AG08396 (cell line): ENCODE data around the gene EVL.
"Not testable (repeated sequence)": the region's sequence is repeated elsewhere in the genome, so short reads cannot be mapped to it uniquely, and the experiment has no call there.

Experiments used
- DNase-seq: peaks from one replicate; pipeline ENCODE4 v3.0.0; 2012; ENCODE audit warnings: low spot score, mixed read lengths

Gene EVL

GRCh38 chr14:100147181-100147631, 82.0 kb downstream of the EVL start:
- DNase-seq: no peak

GRCh38 chr14:100147691-100148464, 82.7 kb downstream of the EVL start:
- DNase-seq: no peak

- DNase-seq: no peak
These were observed 83.9 kb downstream of the EVL start for GRCh38 chr14:100148837-100149731.

GRCh38 chr14:100149851-100150611, 84.8 kb downstream of the EVL start:
- DNase-seq: no peak

- DNase-seq: no peak
These were observed 85.8 kb downstream of the EVL start for GRCh38 chr14:100150932-100151587.

- no peak for DNase-seq
These were observed 86.9 kb downstream of the EVL start for GRCh38 chr14:100152091-100152490.

- no peak for DNase-seq
These were observed 88.3 kb downstream of the EVL start for GRCh38 chr14:100153560-100153959.

- peak; percentile 49 for DNase-seq
These were observed 89.9 kb downstream of the EVL start for GRCh38 chr14:100155049-100155621.

- DNase-seq: no peak
These were observed 90.8 kb downstream of the EVL start for GRCh38 chr14:100155756-100156616.

- no peak for DNase-seq
These were observed 91.6 kb downstream of the EVL start for GRCh38 chr14:100156776-100157175.

GRCh38 chr14:100157548-100158232, 92.5 kb downstream of the EVL start:
- DNase-seq: not testable (repeated sequence)

GRCh38 chr14:100158566-100159093, 93.4 kb downstream of the EVL start:
- DNase-seq: no peak

- DNase-seq: no peak
These were observed 94.1 kb downstream of the EVL start, which contains the start of gene DEGS2 for GRCh38 chr14:100159094-100159864. Gene DEGS2, minus strand, starts transcription at chr14:100159645. Its CDS starts 58 bp downstream, at chr14:100159587.

- no peak for DNase-seq
These were observed 94.8 kb downstream of the EVL start for GRCh38 chr14:100159865-100160533.

- DNase-seq: no peak
These were observed 95.3 kb downstream of the EVL start for GRCh38 chr14:100160534-100160916.

- DNase-seq: no peak
These were observed 100.2 kb downstream of the EVL start for GRCh38 chr14:100165376-100165775.

- DNase-seq: no peak
These were observed 100.7 kb downstream of the EVL start for GRCh38 chr14:100165831-100166440.

GRCh38 chr14:100168506-100168905, 103.3 kb downstream of the EVL start:
- DNase-seq: no peak
